ENCODE results near the gene TPCN1. TPM values are rescaled to one million over a fixed set of nuclear protein-coding genes. Genes with fewer than 3 reads are reported as not detected.

TPCN1 gene
- total and polyA plus RNA-seq, 2 of the 13 experiments (the other 11 are each of a cell fraction or from before 2014, with no cell fraction given): 8.0 to 26.8 TPM

DNA sequence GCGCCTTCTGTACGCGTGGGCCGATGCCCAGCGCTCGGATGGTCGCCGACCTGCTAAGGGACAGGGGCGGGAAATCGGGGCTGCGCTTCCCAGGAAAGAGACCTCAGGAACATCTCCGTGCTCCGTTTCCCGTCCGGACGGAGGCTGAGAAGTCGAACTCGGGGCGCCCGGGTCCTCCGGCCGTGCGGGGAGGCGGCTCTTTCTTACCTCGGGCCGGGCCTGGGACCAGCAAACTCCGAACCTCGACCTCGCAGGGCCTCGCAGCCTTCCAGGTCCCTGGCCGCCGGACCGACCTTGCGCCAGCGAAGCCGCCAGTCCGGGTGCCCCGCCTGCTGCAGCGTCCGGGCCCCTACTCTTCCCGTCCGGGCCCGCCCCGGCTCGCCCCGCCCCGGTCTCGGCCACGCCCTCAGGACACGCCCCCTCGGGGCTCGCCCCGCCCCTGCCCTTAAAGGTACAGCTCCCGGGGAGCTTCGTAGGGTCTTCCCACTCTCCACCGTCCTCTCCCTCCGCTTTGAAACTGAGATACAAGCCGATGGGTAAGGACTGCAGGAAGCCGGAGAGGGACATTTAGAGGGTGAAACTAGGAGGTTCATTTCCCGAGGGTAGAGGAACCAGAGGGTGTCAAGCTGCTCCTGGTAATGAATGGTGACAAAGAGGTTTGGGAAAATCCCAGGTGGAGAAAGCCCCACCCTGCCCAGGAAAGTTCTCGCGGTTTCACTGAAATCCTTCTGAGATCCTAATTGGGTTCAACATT is 113.7 kb downstream of the TPCN1 start, which contains the start of gene SLC8B1 (continued):
- TF ChIP-seq, protein P1, sequence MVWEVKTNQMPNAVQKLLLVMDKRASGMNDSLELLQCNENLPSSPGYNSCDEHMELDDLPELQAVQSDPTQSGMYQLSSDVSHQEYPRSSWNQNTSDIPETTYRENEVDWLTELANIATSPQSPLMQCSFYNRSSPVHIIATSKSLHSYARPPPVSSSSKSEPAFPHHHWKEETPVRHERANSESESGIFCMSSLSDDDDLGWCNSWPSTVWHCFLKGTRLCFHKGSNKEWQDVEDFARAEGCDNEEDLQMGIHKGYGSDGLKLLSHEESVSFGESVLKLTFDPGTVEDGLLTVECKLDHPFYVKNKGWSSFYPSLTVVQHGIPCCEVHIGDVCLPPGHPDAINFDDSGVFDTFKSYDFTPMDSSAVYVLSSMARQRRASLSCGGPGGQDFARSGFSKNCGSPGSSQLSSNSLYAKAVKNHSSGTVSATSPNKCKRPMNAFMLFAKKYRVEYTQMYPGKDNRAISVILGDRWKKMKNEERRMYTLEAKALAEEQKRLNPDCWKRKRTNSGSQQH (CRISPR knock-in tag; IDR thresholded peaks at IDR 0.05; ENCODE audit: low read depth): peak; percentile 52; the same call in 1 of the 2 replicates
- peak; percentile 41; the same call in 1 of the 3 replicates for TF ChIP-seq MXI1 (IDR thresholded peaks at IDR 0.05; ENCODE audit: borderline replicate concordance, low read depth, low read length)
- TF ChIP-seq ZFP1 (CRISPR knock-in tag; IDR thresholded peaks at IDR 0.05): no peak
- no peak for TF ChIP-seq SMARCC2 (IDR thresholded peaks at IDR 0.05)
- TF ChIP-seq GTF3A (CRISPR knock-in tag; conservative IDR thresholded peaks at IDR 0.05): no peak
- no peak for TF ChIP-seq ZNF569 (CRISPR knock-in tag; IDR thresholded peaks at IDR 0.05; ENCODE audit: borderline replicate concordance)
- TF ChIP-seq KAT2B (IDR thresholded peaks at IDR 0.05; ENCODE audit: borderline replicate concordance, low read depth, low read length): no peak
- TF ChIP-seq NR2F6 (IDR thresholded peaks at IDR 0.05): no peak
- no peak for TF ChIP-seq NR2F6 (CRISPR knock-in tag; IDR thresholded peaks at IDR 0.05)
- no peak for TF ChIP-seq ZNF136 (CRISPR knock-in tag; IDR thresholded peaks at IDR 0.05; ENCODE audit: low read depth)
- TF ChIP-seq KDM5A (IDR thresholded peaks at IDR 0.05; ENCODE audit: borderline replicate concordance, low read length): no peak
- peak; percentile 24; the same call in 1 of the 2 replicates for TF ChIP-seq REPIN1 (CRISPR knock-in tag; IDR thresholded peaks at IDR 0.05; ENCODE audit: borderline replicate concordance, low read depth)
- no peak; the same call in 1 of the 2 replicates for TF ChIP-seq JUNB (CRISPR knock-in tag; IDR thresholded peaks at IDR 0.05; ENCODE audit: borderline replicate concordance)
- TF ChIP-seq, protein P2, sequence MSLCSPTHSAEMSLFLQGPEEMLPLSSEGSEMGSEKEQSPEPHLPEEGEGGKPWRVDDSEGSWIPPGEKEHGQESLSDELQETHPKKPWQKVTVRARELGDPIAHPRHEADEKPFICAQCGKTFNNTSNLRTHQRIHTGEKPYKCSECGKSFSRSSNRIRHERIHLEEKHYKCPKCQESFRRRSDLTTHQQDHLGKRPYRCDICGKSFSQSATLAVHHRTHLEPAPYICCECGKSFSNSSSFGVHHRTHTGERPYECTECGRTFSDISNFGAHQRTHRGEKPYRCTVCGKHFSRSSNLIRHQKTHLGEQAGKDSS (CRISPR knock-in tag; IDR thresholded peaks at IDR 0.05; ENCODE audit: borderline replicate concordance, low read depth): peak; percentile 47; the same call in 1 of the 2 replicates
- TF ChIP-seq ZNF598 (CRISPR knock-in tag; IDR thresholded peaks at IDR 0.05; ENCODE audit: borderline replicate concordance): peak; percentile 56; the same call in 1 of the 2 replicates
- no peak; the same call in 1 of the 2 replicates for TF ChIP-seq CHD4 (IDR thresholded peaks at IDR 0.05; ENCODE audit: borderline replicate concordance, low read length)
- peak; percentile 42; the same call in 1 of the 2 replicates for TF ChIP-seq ETV5 (CRISPR knock-in tag; IDR thresholded peaks at IDR 0.05; ENCODE audit: borderline replicate concordance)
- TF ChIP-seq ZNF296 (CRISPR knock-in tag; conservative IDR thresholded peaks at IDR 0.05): no peak
- TF ChIP-seq, protein P3, sequence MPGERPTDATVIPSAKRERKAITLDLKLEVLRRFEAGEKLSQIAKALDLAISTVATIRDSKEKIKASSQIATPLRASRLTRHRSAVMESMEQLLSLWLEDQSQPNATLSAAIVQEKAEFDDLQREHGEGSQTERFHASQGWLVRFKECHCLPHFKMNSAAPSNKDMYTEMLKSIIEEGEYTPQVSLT (CRISPR knock-in tag; IDR thresholded peaks at IDR 0.05; ENCODE audit: borderline replicate concordance, low read depth): no peak
- no peak for TF ChIP-seq MLLT10 (CRISPR knock-in tag; IDR thresholded peaks at IDR 0.05)
- TF ChIP-seq, protein P4, sequence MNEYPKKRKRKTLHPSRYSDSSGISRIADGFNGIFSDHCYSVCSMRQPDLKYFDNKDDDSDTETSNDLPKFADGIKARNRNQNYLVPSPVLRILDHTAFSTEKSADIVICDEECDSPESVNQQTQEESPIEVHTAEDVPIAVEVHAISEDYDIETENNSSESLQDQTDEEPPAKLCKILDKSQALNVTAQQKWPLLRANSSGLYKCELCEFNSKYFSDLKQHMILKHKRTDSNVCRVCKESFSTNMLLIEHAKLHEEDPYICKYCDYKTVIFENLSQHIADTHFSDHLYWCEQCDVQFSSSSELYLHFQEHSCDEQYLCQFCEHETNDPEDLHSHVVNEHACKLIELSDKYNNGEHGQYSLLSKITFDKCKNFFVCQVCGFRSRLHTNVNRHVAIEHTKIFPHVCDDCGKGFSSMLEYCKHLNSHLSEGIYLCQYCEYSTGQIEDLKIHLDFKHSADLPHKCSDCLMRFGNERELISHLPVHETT (CRISPR knock-in tag; conservative IDR thresholded peaks at IDR 0.05): peak; percentile 68
- TF ChIP-seq NRL (CRISPR knock-in tag; IDR thresholded peaks at IDR 0.05; ENCODE audit: borderline replicate concordance): peak; percentile 58; the same call in 1 of the 2 replicates
- TF ChIP-seq SALL2 (CRISPR knock-in tag; IDR thresholded peaks at IDR 0.05): peak; percentile 91; the same call in 1 of the 2 replicates
- no peak for TF ChIP-seq ZEB1 (IDR thresholded peaks at IDR 0.05; ENCODE audit: insufficient replicate concordance, low read depth)
- TF ChIP-seq TEAD3 (CRISPR knock-in tag; optimal IDR thresholded peaks at IDR 0.05; ENCODE audit: borderline replicate concordance): no peak
